GM21447 (cell line): ENCODE results near the gene ARID4A.
"Not testable (repeated sequence)": the region's sequence is repeated elsewhere in the genome, so short reads cannot be mapped to it uniquely, and the experiment has no call there.

Source experiments
- ATAC-seq: cut with Tn5 transposase; IDR thresholded peaks from one replicate; pipeline ENCODE4 v1.9.1; 2021; ENCODE audit not compliant: unreplicated experiment

The ARID4A gene

GRCh38 chr14:58298477-58299400 is at the start of gene ARID4A:
Gene ARID4A, plus strand, starts transcription at chr14:58298555. Its CDS starts 1,300 bp downstream, at chr14:58299855.
- peak; percentile 7 for ATAC-seq

- no peak for ATAC-seq
These were observed 48.7 kb upstream of the ARID4A start for GRCh38 chr14:58249611-58250010.

GRCh38 chr14:58258156-58258555 is 40.2 kb upstream of the ARID4A start:
- ATAC-seq: no peak

GRCh38 chr14:58262005-58262404 is 36.4 kb upstream of the ARID4A start:
- not testable (repeated sequence) for ATAC-seq

GRCh38 chr14:58265401-58265800 is 33.0 kb upstream of the ARID4A start:
- ATAC-seq: no peak

GRCh38 chr14:58270628-58271027 is 27.7 kb upstream of the ARID4A start:
- no peak for ATAC-seq

GRCh38 chr14:58272588-58273372 is 25.6 kb upstream of the ARID4A start:
- no peak for ATAC-seq

- no peak for ATAC-seq
These were observed 23.5 kb upstream of the ARID4A start for GRCh38 chr14:58274881-58275280.

- ATAC-seq: no peak
These were observed 22.7 kb upstream of the ARID4A start for GRCh38 chr14:58275527-58276190.

- ATAC-seq: no peak
These were observed 22.1 kb upstream of the ARID4A start for GRCh38 chr14:58276208-58276607.

GRCh38 chr14:58278177-58278576 is 20.2 kb upstream of the ARID4A start:
- ATAC-seq: no peak

- ATAC-seq: no peak
These were observed 17.2 kb upstream of the ARID4A start for GRCh38 chr14:58280954-58281787.

- no peak for ATAC-seq
These were observed 16.4 kb upstream of the ARID4A start for GRCh38 chr14:58281969-58282368.

- no peak for ATAC-seq
These were observed 15.3 kb upstream of the ARID4A start for GRCh38 chr14:58282925-58283593.

- ATAC-seq: no peak
These were observed 14.6 kb upstream of the ARID4A start for GRCh38 chr14:58283730-58284129.

GRCh38 chr14:58285132-58285531 is 13.2 kb upstream of the ARID4A start:
- no peak for ATAC-seq

- ATAC-seq: no peak
These were observed 10.7 kb upstream of the ARID4A start for GRCh38 chr14:58287607-58288042.

- ATAC-seq: no peak
These were observed 10.1 kb upstream of the ARID4A start for GRCh38 chr14:58288106-58288792.

- ATAC-seq: no peak
These were observed 6.7 kb upstream of the ARID4A start for GRCh38 chr14:58291646-58292045.
